ENCODE results near the gene HOXA6. TPM values are rescaled to one million over a fixed set of nuclear protein-coding genes. Genes with fewer than 3 reads are reported as not detected.

Gene HOXA6
- polyA plus RNA-seq, 2 of the 4 experiments (the other 2 are of a cell fraction): 0.90 to 2.1 TPM

GRCh38 chr7:27161721-27162560 lies 14.4 kb upstream of the HOXA6 start:
- H3K27ac ChIP-seq: no peak overlapping the region
- ATAC-seq (no peak), FAIRE-seq (no peak), DNase-seq (ENCODE audit: low read depth in 1 of 2, low spot score in 1 of 2) (no peak)
- POLR2A ChIA-PET: no interaction called here
- no peak for TF ChIP-seq CHD2 (IDR thresholded peaks at IDR 0.05; ENCODE audit: low read length, partially characterized antibody)
- no peak for TF ChIP-seq HOXA7 (CRISPR knock-in tag; IDR thresholded peaks at IDR 0.05)
- TF ChIP-seq MAZ (IDR thresholded peaks at IDR 0.05; ENCODE audit: borderline replicate concordance, low read depth, low read length): no peak
- no peak for TF ChIP-seq EP300 (IDR thresholded peaks at IDR 0.05)
- TF ChIP-seq ZFP36 (IDR thresholded peaks at IDR 0.05; ENCODE audit: borderline replicate concordance, partially characterized antibody): no peak
- no peak for TF ChIP-seq FOSB (CRISPR knock-in tag; IDR thresholded peaks at IDR 0.05)
- TF ChIP-seq KDM1A (IDR thresholded peaks at IDR 0.05; ENCODE audit: low read depth): no peak
- TF ChIP-seq GATA3 (IDR thresholded peaks at IDR 0.05; ENCODE audit: borderline replicate concordance): no peak
- TF ChIP-seq NFE2L2 (conservative IDR thresholded peaks at IDR 0.05; ENCODE audit: low read length): no peak
- no peak for TF ChIP-seq ZNF302 (CRISPR knock-in tag; IDR thresholded peaks at IDR 0.05)
- TF ChIP-seq, protein P1, sequence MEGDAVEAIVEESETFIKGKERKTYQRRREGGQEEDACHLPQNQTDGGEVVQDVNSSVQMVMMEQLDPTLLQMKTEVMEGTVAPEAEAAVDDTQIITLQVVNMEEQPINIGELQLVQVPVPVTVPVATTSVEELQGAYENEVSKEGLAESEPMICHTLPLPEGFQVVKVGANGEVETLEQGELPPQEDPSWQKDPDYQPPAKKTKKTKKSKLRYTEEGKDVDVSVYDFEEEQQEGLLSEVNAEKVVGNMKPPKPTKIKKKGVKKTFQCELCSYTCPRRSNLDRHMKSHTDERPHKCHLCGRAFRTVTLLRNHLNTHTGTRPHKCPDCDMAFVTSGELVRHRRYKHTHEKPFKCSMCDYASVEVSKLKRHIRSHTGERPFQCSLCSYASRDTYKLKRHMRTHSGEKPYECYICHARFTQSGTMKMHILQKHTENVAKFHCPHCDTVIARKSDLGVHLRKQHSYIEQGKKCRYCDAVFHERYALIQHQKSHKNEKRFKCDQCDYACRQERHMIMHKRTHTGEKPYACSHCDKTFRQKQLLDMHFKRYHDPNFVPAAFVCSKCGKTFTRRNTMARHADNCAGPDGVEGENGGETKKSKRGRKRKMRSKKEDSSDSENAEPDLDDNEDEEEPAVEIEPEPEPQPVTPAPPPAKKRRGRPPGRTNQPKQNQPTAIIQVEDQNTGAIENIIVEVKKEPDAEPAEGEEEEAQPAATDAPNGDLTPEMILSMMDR (IDR thresholded peaks at IDR 0.05): no peak
- no peak for TF ChIP-seq RAD21 (conservative IDR thresholded peaks at IDR 0.05 in 1 of 2, IDR thresholded peaks at IDR 0.05 in 1 of 2)
- no peak for TF ChIP-seq MAX (IDR thresholded peaks at IDR 0.05)
- TF ChIP-seq, protein P2, sequence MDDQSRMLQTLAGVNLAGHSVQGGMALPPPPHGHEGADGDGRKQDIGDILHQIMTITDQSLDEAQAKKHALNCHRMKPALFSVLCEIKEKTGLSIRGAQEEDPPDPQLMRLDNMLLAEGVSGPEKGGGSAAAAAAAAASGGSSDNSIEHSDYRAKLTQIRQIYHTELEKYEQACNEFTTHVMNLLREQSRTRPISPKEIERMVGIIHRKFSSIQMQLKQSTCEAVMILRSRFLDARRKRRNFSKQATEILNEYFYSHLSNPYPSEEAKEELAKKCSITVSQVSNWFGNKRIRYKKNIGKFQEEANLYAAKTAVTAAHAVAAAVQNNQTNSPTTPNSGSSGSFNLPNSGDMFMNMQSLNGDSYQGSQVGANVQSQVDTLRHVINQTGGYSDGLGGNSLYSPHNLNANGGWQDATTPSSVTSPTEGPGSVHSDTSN (IDR thresholded peaks at IDR 0.05): no peak
- no peak for TF ChIP-seq SREBF2 (IDR thresholded peaks at IDR 0.05)
- no peak for TF ChIP-seq ZC3H11A (IDR thresholded peaks at IDR 0.05)
- TF ChIP-seq PHF8 (IDR thresholded peaks at IDR 0.05; ENCODE audit: borderline replicate concordance, low read depth): no peak
- TF ChIP-seq RCOR1 (IDR thresholded peaks at IDR 0.05; ENCODE audit: low read depth, low read length): no peak
- H3K4me3 ChIP-seq: no peak overlapping the region
- WGBS (ENCODE audit: missing lambda C conversion rate): 81% methylated on average over 25 of the region's 30 CpGs
- 0 out of 3 replicates have a peak, but pooled peaks cover 3% of the 10 kb centered on the region for H3K4me1 ChIP-seq
- H3K4me2 ChIP-seq: no peak overlapping the region; the same call in 2 of the 3 replicates
- no peaks in the 10 kb centered on the region for H3K9me3 ChIP-seq
- CTCF ChIA-PET: interaction anchor here (0.7 to 7.0 kb wide), 25 partner anchors 9 to 1269 kb away, joined by 3 to 160 read pairs (median 6); partner anchors contain the start of genes HOXA10, HOXA3, HOXA5 and HOXA6

- Histone ChIP-seq H3K9me3 (no peaks in the 10 kb centered on the region), H3K4me3 (peak overlapping the region; percentile 65), H3K4me1 (0 out of 3 replicates have a peak, but pooled peaks cover 3% of the 10 kb centered on the region), H3K27ac (peak overlapping the region; percentile 86; a peak in 5 of 6 replicates), H3K4me2 (peak overlapping the region; percentile 96)
- POLR2A ChIA-PET: interaction anchor here (0.6 to 1.3 kb wide), 4 partner anchors 11 to 963 kb away, joined by 3 to 14 read pairs (median 4); no protein-coding TSS in a partner anchor
- 32% methylated on average over 23 of the region's 27 CpGs for WGBS (ENCODE audit: missing lambda C conversion rate)
- DNase-seq (ENCODE audit: low read depth in 1 of 2, low spot score in 1 of 2): no peak
- CTCF ChIA-PET: interaction anchor here (0.6 to 7.0 kb wide), 57 partner anchors 9 to 1305 kb away, joined by 3 to 160 read pairs (median 4); partner anchors contain the start of genes HOXA10, HOXA3, HOXA5 and HOXA6
- FAIRE-seq: no peak
- ATAC-seq: no peak
- TF ChIP-seq RARB (CRISPR knock-in tag; IDR thresholded peaks at IDR 0.05) (no peak), NPAS2 (CRISPR knock-in tag; IDR thresholded peaks at IDR 0.05; ENCODE audit: borderline replicate concordance) (no peak), FOSL2 (IDR thresholded peaks at IDR 0.05) (no peak), FOSL2 (CRISPR knock-in tag; IDR thresholded peaks at IDR 0.05) (no peak), RFX5 (IDR thresholded peaks at IDR 0.05) (no peak), MAZ (IDR thresholded peaks at IDR 0.05; ENCODE audit: borderline replicate concordance, low read depth, low read length) (no peak), JUN (IDR thresholded peaks at IDR 0.05) (no peak), CHD2 (IDR thresholded peaks at IDR 0.05; ENCODE audit: low read length, partially characterized antibody) (no peak), FOSB (CRISPR knock-in tag; IDR thresholded peaks at IDR 0.05) (no peak), ZFP36 (IDR thresholded peaks at IDR 0.05; ENCODE audit: borderline replicate concordance, partially characterized antibody) (no peak), RAD21 (conservative IDR thresholded peaks at IDR 0.05 in 1 of 2, IDR thresholded peaks at IDR 0.05 in 1 of 2) (no peak), EP300 (IDR thresholded peaks at IDR 0.05) (no peak), ZSCAN20 (CRISPR knock-in tag; IDR thresholded peaks at IDR 0.05) (no peak), EHMT2 (IDR thresholded peaks at IDR 0.05; ENCODE audit: low read depth) (no peak), E2F6 (IDR thresholded peaks at IDR 0.05; ENCODE audit: borderline replicate concordance, low read depth) (no peak), TP53 (CRISPR knock-in tag; IDR thresholded peaks at IDR 0.05) (no peak), KDM5A (IDR thresholded peaks at IDR 0.05) (no peak)
- TF ChIP-seq, protein P3, sequence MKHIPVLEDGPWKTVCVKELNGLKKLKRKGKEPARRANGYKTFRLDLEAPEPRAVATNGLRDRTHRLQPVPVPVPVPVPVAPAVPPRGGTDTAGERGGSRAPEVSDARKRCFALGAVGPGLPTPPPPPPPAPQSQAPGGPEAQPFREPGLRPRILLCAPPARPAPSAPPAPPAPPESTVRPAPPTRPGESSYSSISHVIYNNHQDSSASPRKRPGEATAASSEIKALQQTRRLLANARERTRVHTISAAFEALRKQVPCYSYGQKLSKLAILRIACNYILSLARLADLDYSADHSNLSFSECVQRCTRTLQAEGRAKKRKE (CRISPR knock-in tag; IDR thresholded peaks at IDR 0.05; ENCODE audit: low read depth): no peak
- TF ChIP-seq, protein P2 (IDR thresholded peaks at IDR 0.05): no peak
These were observed 13.7 kb upstream of the HOXA6 start for GRCh38 chr7:27161214-27161720.
